ENCODE measurements around the gene IKZF2. TPM values are rescaled to one million over a fixed set of nuclear protein-coding genes. Genes with fewer than 3 reads are reported as not detected.

IKZF2 gene
- polyA plus RNA-seq, 1 donor (not counting 4 experiments of a cell fraction or from before 2014, with no cell fraction given): 8.2 TPM

- Histone ChIP-seq H3K9me1 (ENCODE audit: control insufficient read depth, extremely low read depth, insufficient read depth, low read length) (no peaks in the 10 kb centered on the region), H3K4me1 (ENCODE audit: control insufficient read depth, extremely low read depth, insufficient read depth, low read length) (peaks cover 8% of the 10 kb centered on the region), H3K27ac (ENCODE audit: control insufficient read depth, insufficient read depth, low read length) (no peak overlapping the region), H3K4me3 (ENCODE audit: control insufficient read depth in 2 of 3, extremely low read depth in 1 of 3, insufficient read depth in 2 of 3, low read depth in 1 of 3, low read length in 3 of 3) (no peak overlapping the region), H2AFZ (ENCODE audit: control insufficient read depth, low read length) (no peak overlapping the region), H3K79me2 (ENCODE audit: control insufficient read depth, insufficient read depth, low read length) (no peaks in the 10 kb centered on the region), H4K20me1 (ENCODE audit: control insufficient read depth, extremely low read depth, insufficient read depth, low read length) (no peaks in the 10 kb centered on the region), H3K9ac (ENCODE audit: control insufficient read depth, extremely low read depth, insufficient read depth, low read length) (no peak overlapping the region), H3K9me3 (ENCODE audit: control insufficient read depth, low read depth, low read length) (no peaks in the 10 kb centered on the region), H3K36me3 (ENCODE audit: control insufficient read depth in 2 of 2, extremely low read depth in 1 of 2, insufficient read depth in 2 of 2, low read length in 2 of 2) (no peaks in the 10 kb centered on the region), H3K27me3 (ENCODE audit: control insufficient read depth, extremely low read depth, insufficient read depth, low read length) (no peaks in the 10 kb centered on the region), H3K4me2 (ENCODE audit: control insufficient read depth, extremely low read depth, insufficient read depth, low read depth, low read length) (no peak overlapping the region)
- DNase-seq (ENCODE audit: low read depth, low spot score) (no peak), FAIRE-seq (no peak)
- TF ChIP-seq CTCF (optimal IDR thresholded peaks at IDR 0.05 in 1 of 3, IDR thresholded peaks at IDR 0.05 in 1 of 3, conservative IDR thresholded peaks at IDR 0.05 in 1 of 3; ENCODE audit: extremely low read depth in 1 of 3, insufficient read depth in 2 of 3, low read length in 3 of 3): no peak
- no peak for TF ChIP-seq EZH2 (IDR thresholded peaks at IDR 0.05; ENCODE audit: low read length)
- dilution Hi-C loops (cut with MboI; ENCODE audit: extremely low pct_ligation_motif_present, low sequenced_read_pairs): no loop called here
These were observed 5.8 kb upstream of the IKZF2 start for GRCh38 chr2:213157242-213157641.

GRCh38 chr2:213156717-213157116 is 5.3 kb upstream of the IKZF2 start:
- Histone ChIP-seq H2AFZ (ENCODE audit: control insufficient read depth, low read length) (no peak overlapping the region), H3K9ac (ENCODE audit: control insufficient read depth, extremely low read depth, insufficient read depth, low read length) (no peak overlapping the region), H3K9me1 (ENCODE audit: control insufficient read depth, extremely low read depth, insufficient read depth, low read length) (no peaks in the 10 kb centered on the region), H3K4me2 (ENCODE audit: control insufficient read depth, extremely low read depth, insufficient read depth, low read depth, low read length) (no peak overlapping the region), H3K36me3 (ENCODE audit: control insufficient read depth in 2 of 2, extremely low read depth in 1 of 2, insufficient read depth in 2 of 2, low read length in 2 of 2) (no peaks in the 10 kb centered on the region), H3K9me3 (ENCODE audit: control insufficient read depth, low read depth, low read length) (no peaks in the 10 kb centered on the region), H3K79me2 (ENCODE audit: control insufficient read depth, insufficient read depth, low read length) (no peaks in the 10 kb centered on the region), H4K20me1 (ENCODE audit: control insufficient read depth, extremely low read depth, insufficient read depth, low read length) (no peaks in the 10 kb centered on the region), H3K27me3 (ENCODE audit: control insufficient read depth, extremely low read depth, insufficient read depth, low read length) (no peaks in the 10 kb centered on the region), H3K4me3 (ENCODE audit: control insufficient read depth in 2 of 3, extremely low read depth in 1 of 3, insufficient read depth in 2 of 3, low read depth in 1 of 3, low read length in 3 of 3) (no peak overlapping the region), H3K27ac (ENCODE audit: control insufficient read depth, insufficient read depth, low read length) (no peak overlapping the region), H3K4me1 (ENCODE audit: control insufficient read depth, extremely low read depth, insufficient read depth, low read length) (peaks cover 2% of the 10 kb centered on the region)
- dilution Hi-C loops (cut with MboI; ENCODE audit: extremely low pct_ligation_motif_present, low sequenced_read_pairs): no loop called here
- TF ChIP-seq CTCF (optimal IDR thresholded peaks at IDR 0.05 in 1 of 3, IDR thresholded peaks at IDR 0.05 in 1 of 3, conservative IDR thresholded peaks at IDR 0.05 in 1 of 3; ENCODE audit: extremely low read depth in 1 of 3, insufficient read depth in 2 of 3, low read length in 3 of 3): no peak
- TF ChIP-seq EZH2 (IDR thresholded peaks at IDR 0.05; ENCODE audit: low read length): no peak
- no peak for DNase-seq (ENCODE audit: low read depth, low spot score)
- FAIRE-seq: peak; percentile 56

All from keratinocyte (primary cell).